GM23338 (cell line): ENCODE data around the gene ITGA1. TPM values are rescaled to one million over a fixed set of nuclear protein-coding genes. Genes with fewer than 3 reads are reported as not detected.

Experiments used
- ATAC-seq: fragments of 200-7000 bp; cut with Tn5 transposase; 3 replicates; pipeline ENCODE4 v1.9.1; 2020
- DNase-seq: peaks from one replicate; pipeline ENCODE4 v3.0.0-alpha.2; 2015; ENCODE audit warnings: low spot score
- H2AFZ ChIP-seq: fragments of 200-600 bp; sonication (generic); 2 replicates; pipeline ENCODE4 v1.8.0; 2016; ENCODE audit warnings: antibody characterized with exemption, mild to moderate bottlenecking, moderate library complexity
- H3F3A ChIP-seq: fragments of 200-600 bp; sonication (generic); replicated peaks from 2 replicates; pipeline ENCODE4 v1.8.0; 2017; ENCODE audit warnings: antibody characterized with exemption, mixed run types, low read depth
- H3K27ac ChIP-seq: fragments of 200-600 bp; sonication (generic); 2 replicates; pipeline ENCODE4 v1.6.1; 2016; ENCODE audit warnings: low read depth
- H3K27me3 ChIP-seq: fragments of 200-600 bp; sonication (generic); 2 replicates; pipeline ENCODE4 v1.8.0; 2016; ENCODE audit warnings: mild to moderate bottlenecking, mixed run types, moderate library complexity; ENCODE audit not compliant: insufficient read depth
- H3K36me3 ChIP-seq: fragments of 200-600 bp; sonication (generic); 2 replicates; pipeline ENCODE4 v1.8.0; 2016; ENCODE audit warnings: mild to moderate bottlenecking; ENCODE audit not compliant: insufficient read depth
- H3K4me1 ChIP-seq: fragments of 200-600 bp; sonication (generic); 2 replicates; pipeline ENCODE4 v1.8.0; 2016; ENCODE audit warnings: mild to moderate bottlenecking, moderate library complexity; ENCODE audit not compliant: insufficient read depth
- H3K4me2 ChIP-seq: fragments of 200-600 bp; sonication (generic); 2 replicates; pipeline ENCODE4 v1.7.1; 2017; ENCODE audit warnings: mixed run types
- H3K4me3 ChIP-seq: fragments of 200-600 bp; sonication (generic); 2 replicates; pipeline ENCODE4 v1.6.1; 2016; ENCODE audit warnings: mixed run types
- H3K79me2 ChIP-seq: fragments of 200-600 bp; sonication (generic); replicated peaks from 2 replicates; pipeline ENCODE4 v1.8.0; 2017; ENCODE audit warnings: mild to moderate bottlenecking; ENCODE audit not compliant: insufficient read depth
- H3K9me2 ChIP-seq: fragments of 200-600 bp; sonication (generic); 2 replicates; pipeline ENCODE4 v1.8.0; 2017; ENCODE audit not compliant: insufficient read depth
- H4K20me1 ChIP-seq: fragments of 200-600 bp; sonication (generic); replicated peaks from 2 replicates; pipeline ENCODE4 v1.8.0; 2017; ENCODE audit warnings: mild to moderate bottlenecking; ENCODE audit not compliant: insufficient read depth
- H3K27ac Mint-ChIP-seq: 2 replicates; pipeline ENCODE4 v1.8.0; 2020; ENCODE audit warnings: inconsistent platforms, mild to moderate bottlenecking, moderate library complexity, mixed read lengths
- H3K27me3 Mint-ChIP-seq: 3 replicates; pipeline ENCODE4 v1.8.0; 2022; ENCODE audit warnings: low read depth, mild to moderate bottlenecking, moderate library complexity, mixed read lengths, inconsistent platforms; ENCODE audit not compliant: insufficient read depth, poor library complexity
- H3K36me3 Mint-ChIP-seq: 3 replicates; pipeline ENCODE4 v1.8.0; 2021; ENCODE audit warnings: low read depth, mild to moderate bottlenecking, inconsistent platforms, moderate library complexity, mixed read lengths
- H3K4me1 Mint-ChIP-seq: 3 replicates; pipeline ENCODE4 v1.8.0; 2020; ENCODE audit warnings: mild to moderate bottlenecking, inconsistent platforms, mixed read lengths
- H3K4me3 Mint-ChIP-seq: 3 replicates; pipeline ENCODE4 v1.8.0; 2021; ENCODE audit warnings: moderate library complexity, mild to moderate bottlenecking, inconsistent platforms, mixed read lengths
- H3K9me3 Mint-ChIP-seq: 3 replicates; pipeline ENCODE4 v1.8.0; 2020; ENCODE audit warnings: moderate library complexity, mild to moderate bottlenecking, inconsistent platforms, mixed read lengths
- CREB1 ChIP-seq: fragments of 250-450 bp; sonication (Bioruptor Pico); IDR thresholded peaks from 2 replicates; pipeline ENCODE4 v1.5.0; 2020; ENCODE audit warnings: low read depth, mild to moderate bottlenecking, moderate library complexity
- EZH2 ChIP-seq: fragments of 200-600 bp; sonication (generic); IDR thresholded peaks from one replicate; pipeline ENCODE4 v1.8.0; 2017; ENCODE audit warnings: antibody characterized with exemption, mild to moderate bottlenecking, low read depth; ENCODE audit not compliant: unreplicated experiment
- JUNB ChIP-seq: IDR thresholded peaks from one replicate; pipeline ENCODE4 v1.6.1; 2016; ENCODE audit warnings: antibody characterized with exemption; ENCODE audit not compliant: unreplicated experiment
- POLR2AphosphoS5 ChIP-seq: IDR thresholded peaks from 2 replicates; pipeline ENCODE4 v1.6.1; 2016; ENCODE audit warnings: antibody characterized with exemption, low read depth
- ZNF331 ChIP-seq: fragments of 250-450 bp; sonication (Bioruptor Pico); IDR thresholded peaks from 2 replicates; pipeline ENCODE4 v1.5.0; 2020; ENCODE audit warnings: low read depth, mild to moderate bottlenecking, moderate library complexity
- polyA plus RNA-seq: library from polyadenylated mRNA; unstranded; fragments of >200 nt; fragmentation: Nextera tagmentation; extraction: Ambion mirVana; gene quantifications from 2 replicates; pipeline ENCODE4 v1.2.1, GENCODE V29; 2016
- total RNA-seq: library from RNA; depleted of rRNA; stranded (reverse); fragments of >200 nt; shearing (Covaris generic); gene quantifications from 2 replicates; pipeline ENCODE4 v1.2.3, GENCODE V29; 2014
- TF ChIP-seq, protein P1 (sequence below): IDR thresholded peaks from 2 replicates; pipeline ENCODE4 v1.6.1; 2016; ENCODE audit warnings: antibody characterized with exemption
- TF ChIP-seq, protein P2 (sequence below), 2 experiments: fragments of 200-600 bp in 1 of 2; sonication (generic) in 1 of 2; conservative IDR thresholded peaks; 2 replicates each; pipeline versions ENCODE4 v1.5.1 to v1.6.1; 2016 to 2017; ENCODE audit warnings: antibody characterized with exemption in 2 of 2, low read depth in 2 of 2, mild to moderate bottlenecking in 2 of 2, moderate library complexity in 1 of 2
- TF ChIP-seq, protein P3 (sequence below): IDR thresholded peaks from one replicate; pipeline ENCODE4 v1.6.1; 2018; ENCODE audit warnings: antibody characterized with exemption; ENCODE audit not compliant: unreplicated experiment

ITGA1 gene
- total and polyA plus RNA-seq, 2 experiments from 2014 or later: 1.8 to 4.9 TPM

DNA sequence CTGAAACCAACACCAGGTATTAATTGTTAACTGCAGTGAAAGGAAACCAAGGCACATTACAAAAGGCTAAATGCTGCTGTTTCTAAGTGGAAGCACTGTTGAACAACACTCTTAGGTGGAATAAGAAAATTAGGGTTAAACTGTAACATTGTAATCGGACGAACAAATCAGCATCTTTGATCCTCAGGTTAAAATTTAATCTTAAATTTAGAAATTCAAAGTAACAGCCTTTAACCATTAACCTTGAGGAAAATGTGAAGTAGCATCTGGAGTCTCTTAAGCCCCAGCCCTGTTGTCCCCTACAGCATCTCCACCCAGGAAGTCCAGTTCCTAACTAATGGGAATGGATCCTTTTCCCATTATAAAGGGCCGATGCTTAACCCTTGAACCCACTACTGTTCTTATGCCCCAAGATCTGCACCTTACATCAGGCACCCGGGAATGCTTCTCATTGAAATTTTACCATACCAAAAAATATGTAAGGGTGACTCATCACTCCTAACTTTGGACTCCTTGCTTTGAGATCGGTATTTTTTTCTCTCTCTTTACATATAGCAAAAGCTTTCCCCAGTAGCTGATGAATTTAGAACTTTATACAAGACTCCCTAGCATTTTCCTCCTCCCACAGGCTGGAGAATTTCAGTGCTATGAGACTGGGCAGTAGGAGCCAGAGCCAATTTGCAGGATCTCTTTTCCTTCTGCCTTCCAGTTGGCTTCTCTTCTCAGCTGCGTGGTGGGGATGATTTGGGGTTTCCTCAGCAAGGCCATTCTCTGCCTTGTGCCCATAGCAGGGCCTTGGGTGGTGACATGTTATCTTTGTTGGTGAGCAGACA is 169.4 kb downstream of the ITGA1 start:
- Mint-ChIP-seq H3K27ac (peak overlapping the region; percentile 64), H3K4me1 (peaks cover 20% of the 10 kb centered on the region), H3K4me3 (no peak overlapping the region), H3K27me3 (peaks cover 1% of the 10 kb centered on the region), H3K36me3 (no peaks in the 10 kb centered on the region), H3K9me3 (no peaks in the 10 kb centered on the region)
- Histone ChIP-seq H3K27me3 (no peaks in the 10 kb centered on the region), H3K36me3 (no peaks in the 10 kb centered on the region), H2AFZ (no peak overlapping the region; the same call in 1 of the 2 replicates), H3K4me2 (no peak overlapping the region), H3K79me2 (no peaks in the 10 kb centered on the region), H3K4me3 (no peak overlapping the region), H3K4me1 (peaks cover 9% of the 10 kb centered on the region; the same call in 1 of the 2 replicates), H3K9me2 (no peaks in the 10 kb centered on the region; the same call in 1 of the 2 replicates), H3K27ac (no peak overlapping the region), H4K20me1 (no peaks in the 10 kb centered on the region), H3F3A (no peaks in the 10 kb centered on the region)
- DNase-seq: no peak
- no peak for TF ChIP-seq POLR2AphosphoS5
- peak; percentile 43; the same call in 1 of the 3 replicates for ATAC-seq

DNA sequence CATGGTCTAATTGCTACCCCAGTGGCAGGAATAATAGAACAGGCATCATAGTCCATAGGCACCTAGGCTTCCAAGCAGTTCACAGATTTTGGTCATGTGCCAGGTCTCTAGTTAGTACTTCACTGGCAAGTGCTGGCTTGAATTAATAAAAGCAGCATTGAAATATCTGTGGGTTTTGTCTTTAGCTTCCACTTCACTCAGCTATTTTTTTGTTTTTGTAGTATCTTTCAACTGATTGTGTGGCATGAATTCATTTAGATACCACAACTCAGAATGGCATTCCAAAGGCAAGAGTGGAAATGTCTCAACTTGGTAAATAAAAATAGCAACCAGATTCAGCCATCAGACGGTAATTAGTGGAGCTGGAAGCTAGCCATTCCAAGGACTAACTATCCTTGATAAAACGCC is 173.6 kb downstream of the ITGA1 start:
- H3K36me3 ChIP-seq: no peaks in the 10 kb centered on the region
- no peak overlapping the region for H2AFZ ChIP-seq

More for the DNA sequence above, 173.6 kb downstream of the ITGA1 start:
- H3F3A ChIP-seq: no peaks in the 10 kb centered on the region
- no peaks in the 10 kb centered on the region for H3K9me3 Mint-ChIP-seq
- no peaks in the 10 kb centered on the region for H3K36me3 Mint-ChIP-seq
- H3K27me3 ChIP-seq: no peaks in the 10 kb centered on the region
- H3K79me2 ChIP-seq: no peaks in the 10 kb centered on the region
- H4K20me1 ChIP-seq: no peaks in the 10 kb centered on the region
- H3K27me3 Mint-ChIP-seq: peaks cover 1% of the 10 kb centered on the region
- no peak overlapping the region for H3K4me2 ChIP-seq
- TF ChIP-seq POLR2AphosphoS5: no peak
- no peak for TF ChIP-seq JUNB
- TF ChIP-seq, protein P1, sequence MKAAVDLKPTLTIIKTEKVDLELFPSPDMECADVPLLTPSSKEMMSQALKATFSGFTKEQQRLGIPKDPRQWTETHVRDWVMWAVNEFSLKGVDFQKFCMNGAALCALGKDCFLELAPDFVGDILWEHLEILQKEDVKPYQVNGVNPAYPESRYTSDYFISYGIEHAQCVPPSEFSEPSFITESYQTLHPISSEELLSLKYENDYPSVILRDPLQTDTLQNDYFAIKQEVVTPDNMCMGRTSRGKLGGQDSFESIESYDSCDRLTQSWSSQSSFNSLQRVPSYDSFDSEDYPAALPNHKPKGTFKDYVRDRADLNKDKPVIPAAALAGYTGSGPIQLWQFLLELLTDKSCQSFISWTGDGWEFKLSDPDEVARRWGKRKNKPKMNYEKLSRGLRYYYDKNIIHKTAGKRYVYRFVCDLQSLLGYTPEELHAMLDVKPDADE: no peak
- TF ChIP-seq, protein P2, sequence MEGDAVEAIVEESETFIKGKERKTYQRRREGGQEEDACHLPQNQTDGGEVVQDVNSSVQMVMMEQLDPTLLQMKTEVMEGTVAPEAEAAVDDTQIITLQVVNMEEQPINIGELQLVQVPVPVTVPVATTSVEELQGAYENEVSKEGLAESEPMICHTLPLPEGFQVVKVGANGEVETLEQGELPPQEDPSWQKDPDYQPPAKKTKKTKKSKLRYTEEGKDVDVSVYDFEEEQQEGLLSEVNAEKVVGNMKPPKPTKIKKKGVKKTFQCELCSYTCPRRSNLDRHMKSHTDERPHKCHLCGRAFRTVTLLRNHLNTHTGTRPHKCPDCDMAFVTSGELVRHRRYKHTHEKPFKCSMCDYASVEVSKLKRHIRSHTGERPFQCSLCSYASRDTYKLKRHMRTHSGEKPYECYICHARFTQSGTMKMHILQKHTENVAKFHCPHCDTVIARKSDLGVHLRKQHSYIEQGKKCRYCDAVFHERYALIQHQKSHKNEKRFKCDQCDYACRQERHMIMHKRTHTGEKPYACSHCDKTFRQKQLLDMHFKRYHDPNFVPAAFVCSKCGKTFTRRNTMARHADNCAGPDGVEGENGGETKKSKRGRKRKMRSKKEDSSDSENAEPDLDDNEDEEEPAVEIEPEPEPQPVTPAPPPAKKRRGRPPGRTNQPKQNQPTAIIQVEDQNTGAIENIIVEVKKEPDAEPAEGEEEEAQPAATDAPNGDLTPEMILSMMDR (conservative IDR thresholded peaks at IDR 0.05; ENCODE audit: low read depth in 2 of 2): no peak
- no peak for TF ChIP-seq EZH2
- TF ChIP-seq, protein P3, sequence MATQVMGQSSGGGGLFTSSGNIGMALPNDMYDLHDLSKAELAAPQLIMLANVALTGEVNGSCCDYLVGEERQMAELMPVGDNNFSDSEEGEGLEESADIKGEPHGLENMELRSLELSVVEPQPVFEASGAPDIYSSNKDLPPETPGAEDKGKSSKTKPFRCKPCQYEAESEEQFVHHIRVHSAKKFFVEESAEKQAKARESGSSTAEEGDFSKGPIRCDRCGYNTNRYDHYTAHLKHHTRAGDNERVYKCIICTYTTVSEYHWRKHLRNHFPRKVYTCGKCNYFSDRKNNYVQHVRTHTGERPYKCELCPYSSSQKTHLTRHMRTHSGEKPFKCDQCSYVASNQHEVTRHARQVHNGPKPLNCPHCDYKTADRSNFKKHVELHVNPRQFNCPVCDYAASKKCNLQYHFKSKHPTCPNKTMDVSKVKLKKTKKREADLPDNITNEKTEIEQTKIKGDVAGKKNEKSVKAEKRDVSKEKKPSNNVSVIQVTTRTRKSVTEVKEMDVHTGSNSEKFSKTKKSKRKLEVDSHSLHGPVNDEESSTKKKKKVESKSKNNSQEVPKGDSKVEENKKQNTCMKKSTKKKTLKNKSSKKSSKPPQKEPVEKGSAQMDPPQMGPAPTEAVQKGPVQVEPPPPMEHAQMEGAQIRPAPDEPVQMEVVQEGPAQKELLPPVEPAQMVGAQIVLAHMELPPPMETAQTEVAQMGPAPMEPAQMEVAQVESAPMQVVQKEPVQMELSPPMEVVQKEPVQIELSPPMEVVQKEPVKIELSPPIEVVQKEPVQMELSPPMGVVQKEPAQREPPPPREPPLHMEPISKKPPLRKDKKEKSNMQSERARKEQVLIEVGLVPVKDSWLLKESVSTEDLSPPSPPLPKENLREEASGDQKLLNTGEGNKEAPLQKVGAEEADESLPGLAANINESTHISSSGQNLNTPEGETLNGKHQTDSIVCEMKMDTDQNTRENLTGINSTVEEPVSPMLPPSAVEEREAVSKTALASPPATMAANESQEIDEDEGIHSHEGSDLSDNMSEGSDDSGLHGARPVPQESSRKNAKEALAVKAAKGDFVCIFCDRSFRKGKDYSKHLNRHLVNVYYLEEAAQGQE: no peak
- TF ChIP-seq ZNF331 (CRISPR knock-in tag): no peak
- no peak for TF ChIP-seq CREB1 (CRISPR knock-in tag)
- H3K4me3 ChIP-seq: no peak overlapping the region
- H3K9me2 ChIP-seq: peaks cover 8% of the 10 kb centered on the region
- no peak overlapping the region for H3K27ac ChIP-seq
- ATAC-seq (no peak), DNase-seq (no peak)
- peaks cover 15% of the 10 kb centered on the region for H3K4me1 Mint-ChIP-seq
- H3K27ac Mint-ChIP-seq: no peak overlapping the region
- H3K4me1 ChIP-seq: peaks cover 9% of the 10 kb centered on the region; the same call in 1 of the 2 replicates
- H3K4me3 Mint-ChIP-seq: no peak overlapping the region
